SK-N-SH treated with all-trans-retinoic acid at 6 μM for 48 hours (cell line): ENCODE results near the gene CDH5.

Experiments
- ATAC-seq: fragments of 200-7000 bp; cut with Tn5 transposase; 3 replicates; pipeline ENCODE4 v1.9.1; 2020; ENCODE audit warnings: mild to moderate bottlenecking, moderate library complexity
- ARNTL ChIP-seq: fragments of 450-650 bp; formaldehyde crosslinking; IDR thresholded peaks from 2 replicates; pipeline ENCODE4 v1.5.0; 2020; ENCODE audit warnings: low read depth, mild to moderate bottlenecking, moderate library complexity, borderline replicate concordance
- CREB5 ChIP-seq: fragments of 250-450 bp; sonication (Bioruptor Pico); IDR thresholded peaks from 2 replicates; pipeline ENCODE4 v1.5.1; 2020; ENCODE audit warnings: low read depth, mild to moderate bottlenecking, moderate library complexity
- CSDC2 ChIP-seq: fragments of 250-450 bp; sonication (Bioruptor Pico); IDR thresholded peaks from 2 replicates; pipeline ENCODE4 v1.5.0; 2020; ENCODE audit warnings: mild to moderate bottlenecking, moderate library complexity
- ESRRG ChIP-seq: fragments of 250-450 bp; sonication (Bioruptor Pico); IDR thresholded peaks from 2 replicates; pipeline ENCODE4 v1.6.1; 2021; ENCODE audit warnings: mild to moderate bottlenecking
- GLIS3 ChIP-seq: fragments of 250-450 bp; sonication (Bioruptor Pico); IDR thresholded peaks from 2 replicates; pipeline ENCODE4 v1.5.0; 2020; ENCODE audit warnings: mild to moderate bottlenecking, moderate library complexity
- ISL1 ChIP-seq: fragments of 250-450 bp; sonication (Bioruptor Pico); IDR thresholded peaks from 2 replicates; pipeline ENCODE4 v2.1.2; 2022; ENCODE audit warnings: mild to moderate bottlenecking, moderate library complexity
- PATZ1 ChIP-seq: fragments of 250-450 bp; sonication (Bioruptor Pico); IDR thresholded peaks from 2 replicates; pipeline ENCODE4 v1.8.0; 2020; ENCODE audit warnings: mild to moderate bottlenecking, moderate library complexity, borderline replicate concordance
- POU6F1 ChIP-seq: fragments of 250-450 bp; sonication (Bioruptor Pico); IDR thresholded peaks from 2 replicates; pipeline ENCODE4 v1.8.0; 2021; ENCODE audit warnings: low read depth, mild to moderate bottlenecking, moderate library complexity, borderline replicate concordance
- PPARA ChIP-seq: fragments of 250-450 bp; sonication (Bioruptor Pico); IDR thresholded peaks from 2 replicates; pipeline ENCODE4 v1.5.0; 2020; ENCODE audit warnings: mild to moderate bottlenecking, borderline replicate concordance
- RARB ChIP-seq: fragments of 250-450 bp; sonication (Bioruptor Pico); IDR thresholded peaks from 2 replicates; pipeline ENCODE4 v1.8.0; 2021; ENCODE audit warnings: mild to moderate bottlenecking, moderate library complexity
- SNAI2 ChIP-seq: fragments of 250-450 bp; sonication (Bioruptor Pico); IDR thresholded peaks from 2 replicates; pipeline ENCODE4 v1.5.0; 2020; ENCODE audit warnings: mild to moderate bottlenecking, moderate library complexity
- TCF4 ChIP-seq: fragments of 250-450 bp; sonication (Bioruptor Pico); IDR thresholded peaks from 2 replicates; pipeline ENCODE4 v1.8.0; 2021; ENCODE audit warnings: mild to moderate bottlenecking, moderate library complexity, borderline replicate concordance
- TOX ChIP-seq: fragments of 250-450 bp; sonication (Bioruptor Pico); IDR thresholded peaks from 2 replicates; pipeline ENCODE4 v1.8.0; 2021; ENCODE audit warnings: mild to moderate bottlenecking, moderate library complexity, borderline replicate concordance
- TSHZ2 ChIP-seq: fragments of 250-450 bp; sonication (Bioruptor Pico); IDR thresholded peaks from 2 replicates; pipeline ENCODE4 v1.5.0; 2020; ENCODE audit warnings: mild to moderate bottlenecking, moderate library complexity
- ZC3H10 ChIP-seq: fragments of 250-450 bp; sonication (Bioruptor Pico); IDR thresholded peaks from 2 replicates; pipeline ENCODE4 v1.5.1; 2021; ENCODE audit warnings: mild to moderate bottlenecking, moderate library complexity
- ZFP3 ChIP-seq: fragments of 250-450 bp; sonication (Bioruptor Pico); IDR thresholded peaks from 2 replicates; pipeline ENCODE4 v1.5.0; 2020; ENCODE audit warnings: mild to moderate bottlenecking, moderate library complexity
- ZFP30 ChIP-seq: fragments of 450-650 bp; formaldehyde crosslinking; IDR thresholded peaks from 2 replicates; pipeline ENCODE4 v1.5.0; 2022; ENCODE audit warnings: mild to moderate bottlenecking, moderate library complexity
- ZNF8 ChIP-seq: fragments of 450-650 bp; formaldehyde crosslinking; IDR thresholded peaks from 2 replicates; pipeline ENCODE4 v1.5.0; 2020; ENCODE audit warnings: mild to moderate bottlenecking, moderate library complexity

Gene CDH5

DNA sequence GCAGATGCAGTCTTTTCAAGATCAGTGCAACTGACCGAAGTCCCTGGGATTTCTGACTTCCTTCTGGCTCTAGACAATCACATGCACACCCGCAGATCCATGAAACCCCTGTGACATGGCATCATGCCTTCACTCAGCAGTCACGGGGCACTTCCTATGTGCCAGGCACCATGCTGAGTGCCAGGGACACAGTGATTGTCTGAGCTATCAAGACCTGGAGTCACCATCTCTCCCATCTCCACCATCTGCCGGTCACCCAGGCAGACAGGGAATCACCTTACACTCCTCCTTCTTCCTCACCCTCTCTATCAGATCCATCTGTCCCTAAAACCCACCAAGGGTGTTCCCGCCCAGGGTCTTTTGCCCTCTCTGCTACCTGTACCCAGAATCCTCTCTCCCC is 65.9 kb downstream of the CDH5 start (continued):
- TF ChIP-seq POU6F1 (no peak), ZNF8 (CRISPR knock-in tag) (no peak), ZFP3 (CRISPR knock-in tag) (no peak), TCF4 (CRISPR knock-in tag) (no peak)
- TF ChIP-seq, all 23 proteins: peak for 0

DNA sequence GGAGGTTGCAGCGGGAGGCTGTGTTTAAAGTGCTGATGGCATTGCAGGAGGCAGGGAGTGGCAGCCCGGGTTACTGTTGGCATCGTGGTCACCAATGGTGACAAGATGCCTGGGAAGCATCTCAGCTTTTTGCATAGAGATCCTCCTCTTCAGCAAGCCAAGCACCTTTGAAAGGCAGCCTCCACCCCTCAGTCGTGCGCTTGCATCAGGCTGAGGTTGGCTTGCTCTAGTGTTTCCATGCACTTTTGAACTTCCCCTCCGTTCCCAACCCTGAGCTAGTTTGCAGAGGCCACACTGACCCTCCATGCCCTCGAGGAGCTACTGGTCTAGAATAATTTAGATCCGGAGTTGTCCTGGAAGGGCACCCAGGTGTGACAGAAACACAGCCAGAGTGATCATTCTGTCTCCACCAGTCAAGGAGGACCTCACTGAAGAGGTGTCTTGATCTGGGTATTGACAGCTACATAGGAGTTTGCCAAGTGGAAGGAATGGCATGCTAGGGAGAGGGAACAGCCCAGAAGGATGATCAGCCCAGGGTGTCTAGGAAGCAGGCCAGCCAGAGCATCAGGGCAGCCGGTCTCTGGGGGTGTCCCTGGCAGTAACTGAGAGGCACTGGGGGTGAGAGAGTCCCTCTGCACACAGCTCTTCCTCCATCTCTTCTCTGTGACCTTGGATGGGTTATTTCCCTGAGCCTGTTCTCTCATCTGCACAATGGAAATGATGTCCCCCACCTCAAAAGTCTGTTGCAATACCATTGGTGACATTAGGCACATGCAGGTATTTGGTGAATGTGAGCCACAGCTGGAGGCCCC is 68.3 kb downstream of the CDH5 start:
- no peak for ATAC-seq
- TF ChIP-seq ESRRG (CRISPR knock-in tag) (no peak), ISL1 (no peak), RARB (CRISPR knock-in tag) (no peak), TOX (CRISPR knock-in tag) (no peak), ZFP3 (CRISPR knock-in tag) (peak; percentile 96)

DNA sequence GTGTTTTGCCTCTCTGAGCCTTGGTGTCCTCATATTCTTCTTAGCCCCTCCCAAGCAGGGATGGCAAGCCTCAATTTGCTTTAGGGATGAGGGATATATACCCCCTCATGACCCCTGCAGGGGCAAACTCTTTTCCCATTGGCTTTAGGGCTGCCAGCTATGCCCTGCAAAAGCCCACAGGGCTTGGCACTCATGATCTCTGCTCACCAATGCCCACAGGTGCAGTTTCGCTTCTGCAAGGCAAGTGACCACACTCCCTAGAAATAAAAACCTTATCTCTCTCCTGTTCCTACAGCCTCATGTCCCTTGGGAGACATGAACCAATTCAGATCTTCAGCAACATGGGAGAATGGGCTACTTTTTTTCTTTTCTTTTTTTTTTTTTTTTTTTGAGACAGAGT is 69.4 kb downstream of the CDH5 start:
- no peak for TF ChIP-seq PATZ1 (CRISPR knock-in tag)
- no peak for TF ChIP-seq ZC3H10 (CRISPR knock-in tag)
- TF ChIP-seq ZNF8 (CRISPR knock-in tag), result no peak
- TF ChIP-seq ARNTL (CRISPR knock-in tag), result no peak
- TF ChIP-seq TOX (CRISPR knock-in tag), result no peak
- ATAC-seq, result no peak

GRCh38 chr16:66437391-66437945 is 71.0 kb downstream of the CDH5 start:
- ATAC-seq, result no peak

GRCh38 chr16:66438536-66438935 is 72.0 kb downstream of the CDH5 start:
- no peak for ATAC-seq
- no peak for TF ChIP-seq CREB5 (CRISPR knock-in tag)
- no peak for TF ChIP-seq GLIS3 (CRISPR knock-in tag)
- TF ChIP-seq PPARA (CRISPR knock-in tag), result no peak
- TF ChIP-seq TOX (CRISPR knock-in tag), result no peak
- TF ChIP-seq ZFP30 (CRISPR knock-in tag), result no peak
- no peak for TF ChIP-seq TSHZ2 (CRISPR knock-in tag)
- no peak for TF ChIP-seq ESRRG (CRISPR knock-in tag)
- TF ChIP-seq SNAI2 (CRISPR knock-in tag), result no peak
- TF ChIP-seq ARNTL (CRISPR knock-in tag), result no peak
- no peak for TF ChIP-seq ZC3H10 (CRISPR knock-in tag)
- no peak for TF ChIP-seq TCF4 (CRISPR knock-in tag)

More at GRCh38 chr16:66437391-66437945, 71.0 kb downstream of the CDH5 start:
- TF ChIP-seq CSDC2 (CRISPR knock-in tag) (no peak), TOX (CRISPR knock-in tag) (no peak), PPARA (CRISPR knock-in tag) (no peak), PATZ1 (CRISPR knock-in tag) (no peak), ZNF8 (CRISPR knock-in tag) (no peak), SNAI2 (CRISPR knock-in tag) (no peak)
